DND-41 (cell line): ENCODE results near the gene CLMN.

ENCODE experiments used
- ATAC-seq: fragments of 200-7000 bp; cut with Tn5 transposase; 3 replicates; pipeline ENCODE4 v1.9.1; 2021; ENCODE audit warnings: low read depth; ENCODE audit not compliant: insufficient read depth
- DNase-seq: peaks from one replicate; pipeline ENCODE4 v3.0.0-alpha.2; 2020
- H2AFZ ChIP-seq: 2 replicates; pipeline ENCODE4 v1.6.0; 2012; ENCODE audit warnings: low read depth, low read length
- H3K27ac ChIP-seq: 2 replicates; pipeline ENCODE4 v1.5.1; 2012; ENCODE audit warnings: low read length, inconsistent platforms
- H3K27me3 ChIP-seq: fragments of 200-600 bp; sonication (generic); 2 replicates; pipeline ENCODE4 v1.6.0; 2012; ENCODE audit warnings: low read length, mild to moderate bottlenecking, inconsistent platforms; ENCODE audit not compliant: insufficient read depth, poor library complexity
- H3K36me3 ChIP-seq: 2 replicates; pipeline ENCODE4 v1.5.1; 2012; ENCODE audit warnings: low read length, inconsistent platforms; ENCODE audit not compliant: insufficient read depth
- H3K4me1 ChIP-seq: 2 replicates; pipeline ENCODE4 v1.5.1; 2012; ENCODE audit warnings: mild to moderate bottlenecking, low read length; ENCODE audit not compliant: insufficient read depth
- H3K4me2 ChIP-seq: 2 replicates; pipeline ENCODE4 v1.6.0; 2012; ENCODE audit warnings: mild to moderate bottlenecking, moderate library complexity, low read length, inconsistent platforms; ENCODE audit not compliant: insufficient read depth
- H3K4me3 ChIP-seq, 2 experiments: fragments of 200-600 bp in 1 of 2; shearing (Covaris generic) in 1 of 2; 2 replicates each; pipeline ENCODE4 v1.5.1; 2012 to 2016; ENCODE audit warnings: inconsistent platforms in 2 of 2, low read length in 2 of 2, mild to moderate bottlenecking in 2 of 2, low read depth in 1 of 2, moderate library complexity in 1 of 2
- H3K79me2 ChIP-seq: 2 replicates; pipeline ENCODE4 v1.6.0; 2012; ENCODE audit warnings: low read length, inconsistent platforms; ENCODE audit not compliant: insufficient read depth
- H3K9ac ChIP-seq: 2 replicates; pipeline ENCODE4 v1.6.0; 2012; ENCODE audit warnings: low read depth, mild to moderate bottlenecking, inconsistent platforms, low read length, moderate library complexity
- H3K9me3 ChIP-seq: 2 replicates; pipeline ENCODE4 v1.5.1; 2012; ENCODE audit warnings: low read length, moderate library complexity, mild to moderate bottlenecking, inconsistent platforms; ENCODE audit not compliant: insufficient read depth, severe bottlenecking
- H4K20me1 ChIP-seq: 2 replicates; pipeline ENCODE4 v1.6.0; 2012; ENCODE audit warnings: low read length; ENCODE audit not compliant: insufficient read depth
- EZH2 ChIP-seq: IDR thresholded peaks from 3 replicates; pipeline ENCODE4 v1.6.1; 2012; ENCODE audit warnings: borderline replicate concordance, low read depth, mild to moderate bottlenecking, moderate library complexity, low read length, inconsistent platforms; ENCODE audit not compliant: severe bottlenecking
- TF ChIP-seq, protein P1 (sequence below): IDR thresholded peaks from 2 replicates; pipeline ENCODE4 v1.5.1; 2012; ENCODE audit warnings: borderline replicate concordance, low read length, moderate library complexity, mild to moderate bottlenecking; ENCODE audit not compliant: poor library complexity, severe bottlenecking; ENCODE audit errors: extremely low read depth

The CLMN gene

DNA sequence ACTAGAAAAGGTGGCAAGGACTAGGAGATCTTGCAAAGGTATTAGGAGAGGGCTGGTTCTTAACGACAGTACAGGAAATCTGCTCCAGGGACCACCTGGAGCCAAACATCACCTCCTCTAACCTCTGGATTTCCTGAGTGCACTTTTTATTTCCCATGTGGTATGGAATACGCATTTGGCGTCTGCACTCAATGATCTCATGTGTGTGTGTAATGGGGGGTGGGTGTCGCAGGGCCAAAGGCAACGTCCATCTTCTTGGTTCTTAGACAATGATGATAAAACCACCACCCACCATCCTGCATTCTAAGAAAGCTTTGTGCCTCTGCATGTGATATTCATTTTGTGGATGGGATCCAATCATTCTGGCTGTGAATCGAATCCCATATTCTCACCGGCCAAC, 68.8 kb downstream of the CLMN start:
- Histone ChIP-seq H3K4me1 (no peaks in the 10 kb centered on the region), H4K20me1 (no peaks in the 10 kb centered on the region), H3K27ac (no peak overlapping the region), H3K27me3 (no peaks in the 10 kb centered on the region), H3K79me2 (no peaks in the 10 kb centered on the region), H3K9ac (no peak overlapping the region), H3K36me3 (no peaks in the 10 kb centered on the region), H3K4me3 (no peak overlapping the region), H3K9me3 (no peaks in the 10 kb centered on the region), H3K4me2 (no peak overlapping the region), H2AFZ (no peak overlapping the region)
- DNase-seq (no peak), ATAC-seq (no peak)
- TF ChIP-seq EZH2: no peak
- TF ChIP-seq, protein P1, sequence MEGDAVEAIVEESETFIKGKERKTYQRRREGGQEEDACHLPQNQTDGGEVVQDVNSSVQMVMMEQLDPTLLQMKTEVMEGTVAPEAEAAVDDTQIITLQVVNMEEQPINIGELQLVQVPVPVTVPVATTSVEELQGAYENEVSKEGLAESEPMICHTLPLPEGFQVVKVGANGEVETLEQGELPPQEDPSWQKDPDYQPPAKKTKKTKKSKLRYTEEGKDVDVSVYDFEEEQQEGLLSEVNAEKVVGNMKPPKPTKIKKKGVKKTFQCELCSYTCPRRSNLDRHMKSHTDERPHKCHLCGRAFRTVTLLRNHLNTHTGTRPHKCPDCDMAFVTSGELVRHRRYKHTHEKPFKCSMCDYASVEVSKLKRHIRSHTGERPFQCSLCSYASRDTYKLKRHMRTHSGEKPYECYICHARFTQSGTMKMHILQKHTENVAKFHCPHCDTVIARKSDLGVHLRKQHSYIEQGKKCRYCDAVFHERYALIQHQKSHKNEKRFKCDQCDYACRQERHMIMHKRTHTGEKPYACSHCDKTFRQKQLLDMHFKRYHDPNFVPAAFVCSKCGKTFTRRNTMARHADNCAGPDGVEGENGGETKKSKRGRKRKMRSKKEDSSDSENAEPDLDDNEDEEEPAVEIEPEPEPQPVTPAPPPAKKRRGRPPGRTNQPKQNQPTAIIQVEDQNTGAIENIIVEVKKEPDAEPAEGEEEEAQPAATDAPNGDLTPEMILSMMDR: no peak

DNA sequence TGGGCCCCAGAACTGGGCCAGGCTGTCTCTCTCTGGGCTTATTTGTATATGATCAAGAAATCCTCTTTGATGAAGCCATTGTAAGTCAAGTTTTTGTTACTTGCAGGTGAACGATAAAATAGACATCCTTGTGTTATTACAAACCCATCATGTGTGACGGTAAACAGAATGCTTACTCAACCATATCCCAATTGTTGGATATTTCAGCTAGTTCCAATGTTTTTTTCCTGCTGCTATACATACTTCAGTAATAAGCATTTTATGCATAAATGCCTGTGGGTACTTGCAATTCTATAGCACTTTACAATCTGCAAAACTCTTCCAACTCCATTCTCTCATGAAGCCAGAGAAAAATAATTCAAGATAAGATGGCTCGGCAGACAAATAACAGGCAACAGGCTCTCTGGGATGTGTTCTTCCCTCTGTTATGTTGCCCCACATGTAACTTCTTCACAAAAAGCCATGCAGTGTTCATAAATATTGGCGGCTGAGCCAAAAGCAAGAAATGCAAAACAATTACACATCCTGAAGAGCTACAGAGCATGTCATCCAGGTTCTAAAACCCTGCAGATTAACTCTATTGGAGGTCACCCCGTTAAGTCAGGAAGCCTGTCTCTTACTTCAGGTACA, 69.5 kb downstream of the CLMN start:
- no peak overlapping the region for H3K4me3 ChIP-seq
- no peak overlapping the region for H2AFZ ChIP-seq
- no peaks in the 10 kb centered on the region for H3K4me1 ChIP-seq
- no peak overlapping the region for H3K27ac ChIP-seq
- H3K79me2 ChIP-seq: no peaks in the 10 kb centered on the region
- no peak for TF ChIP-seq EZH2
- TF ChIP-seq, protein P1: no peak
- H3K27me3 ChIP-seq: no peaks in the 10 kb centered on the region
- H3K9ac ChIP-seq: no peak overlapping the region
- DNase-seq (no peak), ATAC-seq (no peak)
- no peaks in the 10 kb centered on the region for H4K20me1 ChIP-seq
- H3K4me2 ChIP-seq: no peak overlapping the region
- H3K36me3 ChIP-seq: no peaks in the 10 kb centered on the region
- no peaks in the 10 kb centered on the region for H3K9me3 ChIP-seq

DNA sequence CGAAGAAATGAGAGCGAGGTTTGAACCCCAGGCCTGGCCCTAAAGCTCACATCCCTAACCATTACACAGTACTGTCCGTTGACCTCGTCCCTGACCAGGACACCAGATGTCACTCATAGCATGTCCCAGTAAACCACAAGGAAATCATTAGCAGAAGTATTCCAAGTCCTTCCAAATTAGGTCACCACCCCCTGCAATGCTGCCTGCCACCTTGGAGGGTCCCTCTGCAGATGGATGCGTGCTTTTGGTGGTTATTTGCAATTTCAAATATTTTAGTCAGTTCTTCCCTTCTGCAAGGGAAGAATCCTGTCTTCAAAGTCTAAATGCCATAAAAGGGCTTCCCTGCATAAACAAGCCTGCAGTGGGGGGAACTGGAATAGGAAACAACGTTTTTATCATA, 71.3 kb downstream of the CLMN start:
- H2AFZ ChIP-seq: no peak overlapping the region
- ATAC-seq (no peak), DNase-seq (no peak)
- no peaks in the 10 kb centered on the region for H4K20me1 ChIP-seq
- H3K27me3 ChIP-seq: no peaks in the 10 kb centered on the region
- H3K4me2 ChIP-seq: no peak overlapping the region
- H3K9me3 ChIP-seq: no peaks in the 10 kb centered on the region
- no peaks in the 10 kb centered on the region for H3K4me1 ChIP-seq
- H3K9ac ChIP-seq: no peak overlapping the region
- no peaks in the 10 kb centered on the region for H3K36me3 ChIP-seq
- no peak overlapping the region for H3K4me3 ChIP-seq
- no peaks in the 10 kb centered on the region for H3K79me2 ChIP-seq
- H3K27ac ChIP-seq: no peak overlapping the region
- TF ChIP-seq, protein P1: no peak
- TF ChIP-seq EZH2: no peak
